Measurements from ENCODE around the gene GABRG3. TPM values are rescaled to one million over a fixed set of nuclear protein-coding genes. Genes with fewer than 3 reads are reported as not detected.

GABRG3 gene
- total RNA-seq, 1 donor from 2014 or later = 0.54 TPM

GRCh38 chr15:27124287-27124871 lies 153.4 kb downstream of the GABRG3 start:
- FAIRE-seq (no peak), DNase-seq (ENCODE audit: low read depth) (peak; percentile 65)
- Mint-ChIP-seq H3K36me3 (ENCODE audit: low read depth, unreplicated experiment) (no peaks in the 10 kb centered on the region), H3K4me1 (ENCODE audit: low read depth, unreplicated experiment) (peaks cover 3% of the 10 kb centered on the region), H3K9me3 (ENCODE audit: unreplicated experiment) (no peaks in the 10 kb centered on the region), H3K27ac (ENCODE audit: unreplicated experiment) (no peak overlapping the region), H3K4me3 (ENCODE audit: unreplicated experiment) (no peak overlapping the region), H3K27me3 (ENCODE audit: low read depth, unreplicated experiment) (no peaks in the 10 kb centered on the region)
- H3K79me2 ChIP-seq (ENCODE audit: insufficient read depth, low read length) = no peaks in the 10 kb centered on the region
- no peak overlapping the region for H3K4me3 ChIP-seq (ENCODE audit: insufficient read depth, low read depth, low read length)
- no peak overlapping the region for H3K4me2 ChIP-seq (ENCODE audit: low read length)
- H2AFZ ChIP-seq (ENCODE audit: low read depth, low read length) = no peak overlapping the region
- no peaks in the 10 kb centered on the region for H3K36me3 ChIP-seq (ENCODE audit: insufficient read depth, low read length)
- H3K27me3 ChIP-seq (ENCODE audit: insufficient read depth, low read length) = no peaks in the 10 kb centered on the region
- H3K4me1 ChIP-seq (ENCODE audit: insufficient read depth, low read length) = peaks cover 4% of the 10 kb centered on the region
- no peaks in the 10 kb centered on the region for H4K20me1 ChIP-seq (ENCODE audit: insufficient read depth, low read length)
- no peaks in the 10 kb centered on the region for H3K9me3 ChIP-seq (ENCODE audit: insufficient read depth, low read depth, low read length)
- TF ChIP-seq CTCF (IDR thresholded peaks at IDR 0.05; ENCODE audit: insufficient read depth, low read depth, low read length) (no peak), EZH2 (IDR thresholded peaks at IDR 0.05; ENCODE audit: insufficient read depth, low read length) (no peak)
- no peak overlapping the region for H3K27ac ChIP-seq (ENCODE audit: low read depth, low read length)
- H3K9ac ChIP-seq (ENCODE audit: low read length) = no peak overlapping the region

- H3K9ac ChIP-seq (ENCODE audit: low read length) = no peak overlapping the region
- H3K27me3 Mint-ChIP-seq (ENCODE audit: low read depth, unreplicated experiment) = no peaks in the 10 kb centered on the region
- H3K36me3 ChIP-seq (ENCODE audit: insufficient read depth, low read length) = no peaks in the 10 kb centered on the region
- no peaks in the 10 kb centered on the region for H4K20me1 ChIP-seq (ENCODE audit: insufficient read depth, low read length)
- H3K27ac ChIP-seq (ENCODE audit: low read depth, low read length) = no peak overlapping the region
- H2AFZ ChIP-seq (ENCODE audit: low read depth, low read length) = no peak overlapping the region
- no peaks in the 10 kb centered on the region for H3K9me3 Mint-ChIP-seq (ENCODE audit: unreplicated experiment)
- H3K27me3 ChIP-seq (ENCODE audit: insufficient read depth, low read length) = no peaks in the 10 kb centered on the region
- H3K4me2 ChIP-seq (ENCODE audit: low read length) = no peak overlapping the region
- FAIRE-seq = no peak
- no peaks in the 10 kb centered on the region for H3K79me2 ChIP-seq (ENCODE audit: insufficient read depth, low read length)
- H3K4me3 ChIP-seq (ENCODE audit: insufficient read depth, low read depth, low read length) = no peak overlapping the region
- no peaks in the 10 kb centered on the region for H3K9me3 ChIP-seq (ENCODE audit: insufficient read depth, low read depth, low read length)
- TF ChIP-seq EZH2 (IDR thresholded peaks at IDR 0.05; ENCODE audit: insufficient read depth, low read length) (no peak), CTCF (IDR thresholded peaks at IDR 0.05; ENCODE audit: insufficient read depth, low read depth, low read length) (no peak)
- no peak for DNase-seq (ENCODE audit: low read depth)
- H3K36me3 Mint-ChIP-seq (ENCODE audit: low read depth, unreplicated experiment) = no peaks in the 10 kb centered on the region
- peaks cover 3% of the 10 kb centered on the region for H3K4me1 Mint-ChIP-seq (ENCODE audit: low read depth, unreplicated experiment)
- no peak overlapping the region for H3K4me3 Mint-ChIP-seq (ENCODE audit: unreplicated experiment)
- no peak overlapping the region for H3K27ac Mint-ChIP-seq (ENCODE audit: unreplicated experiment)
- peaks cover 4% of the 10 kb centered on the region for H3K4me1 ChIP-seq (ENCODE audit: insufficient read depth, low read length)
Observed at GRCh38 chr15:27125185-27125584, 154.2 kb downstream of the GABRG3 start.

GRCh38 chr15:27126449-27126848 lies 155.5 kb downstream of the GABRG3 start:
- no peaks in the 10 kb centered on the region for H3K9me3 Mint-ChIP-seq (ENCODE audit: unreplicated experiment)
- FAIRE-seq = no peak
- peaks cover 3% of the 10 kb centered on the region for H3K4me1 Mint-ChIP-seq (ENCODE audit: low read depth, unreplicated experiment)
- Histone ChIP-seq H3K27ac (ENCODE audit: low read depth, low read length) (no peak overlapping the region), H2AFZ (ENCODE audit: low read depth, low read length) (no peak overlapping the region), H3K9ac (ENCODE audit: low read length) (no peak overlapping the region), H3K9me3 (ENCODE audit: insufficient read depth, low read depth, low read length) (no peaks in the 10 kb centered on the region), H3K4me2 (ENCODE audit: low read length) (no peak overlapping the region), H3K79me2 (ENCODE audit: insufficient read depth, low read length) (no peaks in the 10 kb centered on the region), H4K20me1 (ENCODE audit: insufficient read depth, low read length) (no peaks in the 10 kb centered on the region), H3K4me1 (ENCODE audit: insufficient read depth, low read length) (peaks cover 4% of the 10 kb centered on the region), H3K4me3 (ENCODE audit: insufficient read depth, low read depth, low read length) (no peak overlapping the region), H3K27me3 (ENCODE audit: insufficient read depth, low read length) (no peaks in the 10 kb centered on the region), H3K36me3 (ENCODE audit: insufficient read depth, low read length) (no peaks in the 10 kb centered on the region)
- no peak overlapping the region for H3K27ac Mint-ChIP-seq (ENCODE audit: unreplicated experiment)
- H3K27me3 Mint-ChIP-seq (ENCODE audit: low read depth, unreplicated experiment) = no peaks in the 10 kb centered on the region
- TF ChIP-seq CTCF (IDR thresholded peaks at IDR 0.05; ENCODE audit: insufficient read depth, low read depth, low read length) (no peak), EZH2 (IDR thresholded peaks at IDR 0.05; ENCODE audit: insufficient read depth, low read length) (no peak)
- DNase-seq (ENCODE audit: low read depth) = no peak
- no peaks in the 10 kb centered on the region for H3K36me3 Mint-ChIP-seq (ENCODE audit: low read depth, unreplicated experiment)
- no peak overlapping the region for H3K4me3 Mint-ChIP-seq (ENCODE audit: unreplicated experiment)

Data from astrocyte (in vitro differentiated cells and primary cell).